ENCODE results near the gene PADI1. TPM values are rescaled to one million over a fixed set of nuclear protein-coding genes. Genes with fewer than 3 reads are reported as not detected.

Gene PADI1
- total RNA-seq, 6 experiments from 2014 or later = 0.44 to 1.4 (median 0.92) TPM; not detected in 2

- Histone ChIP-seq H3K27ac (no peak overlapping the region), H3K27me3 (no peaks in the 10 kb centered on the region), H3K36me3 (no peaks in the 10 kb centered on the region), H3K4me3 (no peak overlapping the region), H3K9me3 (no peaks in the 10 kb centered on the region), H3K4me1 (no peaks in the 10 kb centered on the region)
- TF ChIP-seq POLR2A (IDR thresholded peaks at IDR 0.05) = no peak
- no peak for TF ChIP-seq CTCF (IDR thresholded peaks at IDR 0.05)
- intact Hi-C loops (cut with DNase I) = no loop called here
- no peak for DNase-seq
- ATAC-seq = no peak
- 8% methylated on average over 2 of the region's 5 CpGs for WGBS (ENCODE audit: insufficient coverage, low coverage, low lambda C conversion rate, missing lambda C conversion rate)
These were observed 50.4 kb downstream of the PADI1 start for GRCh38 chr1:17255336-17255735.

- no peaks in the 10 kb centered on the region for H3K4me1 ChIP-seq
- TF ChIP-seq CTCF (IDR thresholded peaks at IDR 0.05) = no peak
- no peak for TF ChIP-seq POLR2A (IDR thresholded peaks at IDR 0.05)
- intact Hi-C loops (cut with DNase I) = no loop called here
- H3K9me3 ChIP-seq = no peaks in the 10 kb centered on the region
- no peak overlapping the region for H3K27ac ChIP-seq
- DNase-seq = no peak
- no peak for ATAC-seq
- H3K36me3 ChIP-seq = no peaks in the 10 kb centered on the region
- WGBS (ENCODE audit: insufficient coverage, low coverage, low lambda C conversion rate, missing lambda C conversion rate) = no CpG with 5 or more reads among the region's 9 CpGs
- no peak overlapping the region for H3K4me3 ChIP-seq
- H3K27me3 ChIP-seq = no peaks in the 10 kb centered on the region
These were observed 53.3 kb downstream of the PADI1 start for GRCh38 chr1:17258116-17258757.

GRCh38 chr1:17258758-17259130, 53.8 kb downstream of the PADI1 start:
- Histone ChIP-seq H3K27ac (no peak overlapping the region), H3K27me3 (no peaks in the 10 kb centered on the region), H3K4me3 (no peak overlapping the region), H3K9me3 (no peaks in the 10 kb centered on the region), H3K4me1 (no peaks in the 10 kb centered on the region), H3K36me3 (no peaks in the 10 kb centered on the region)
- intact Hi-C loops (cut with DNase I) = no loop called here
- no peak for ATAC-seq
- 74% methylated on average over 4 of the region's 6 CpGs for WGBS (ENCODE audit: insufficient coverage, low coverage, low lambda C conversion rate, missing lambda C conversion rate)
- no peak for DNase-seq
- TF ChIP-seq POLR2A (IDR thresholded peaks at IDR 0.05) = no peak
- no peak for TF ChIP-seq CTCF (IDR thresholded peaks at IDR 0.05)

- Histone ChIP-seq H3K27ac (no peak overlapping the region), H3K9me3 (no peaks in the 10 kb centered on the region), H3K4me1 (no peaks in the 10 kb centered on the region), H3K4me3 (no peak overlapping the region), H3K27me3 (no peaks in the 10 kb centered on the region), H3K36me3 (no peaks in the 10 kb centered on the region)
- intact Hi-C loops (cut with DNase I) = no loop called here
- no peak for DNase-seq
- no peak for TF ChIP-seq CTCF (IDR thresholded peaks at IDR 0.05)
- TF ChIP-seq POLR2A (IDR thresholded peaks at IDR 0.05) = no peak
- 52% methylated on average over 11 of the region's 24 CpGs for WGBS (ENCODE audit: insufficient coverage, low coverage, low lambda C conversion rate, missing lambda C conversion rate)
- no peak for ATAC-seq
These were observed 54.4 kb downstream of the PADI1 start for GRCh38 chr1:17259233-17259873.
